ENCODE results near the gene KCND1. TPM values are rescaled to one million over a fixed set of nuclear protein-coding genes. Genes with fewer than 3 reads are reported as not detected.

Gene KCND1
- total RNA-seq, 1 donor from 2014 or later = 3.0 TPM

GRCh38 chrX:48927736-48928382 lies 43.8 kb downstream of the KCND1 start:
- DNase-seq (ENCODE audit: extremely low spot score, unreplicated experiment) = no peak
- no peak overlapping the region for H3K4me3 Mint-ChIP-seq
- H3K36me3 Mint-ChIP-seq = peaks cover 13% of the 10 kb centered on the region
- TF ChIP-seq, protein P1, sequence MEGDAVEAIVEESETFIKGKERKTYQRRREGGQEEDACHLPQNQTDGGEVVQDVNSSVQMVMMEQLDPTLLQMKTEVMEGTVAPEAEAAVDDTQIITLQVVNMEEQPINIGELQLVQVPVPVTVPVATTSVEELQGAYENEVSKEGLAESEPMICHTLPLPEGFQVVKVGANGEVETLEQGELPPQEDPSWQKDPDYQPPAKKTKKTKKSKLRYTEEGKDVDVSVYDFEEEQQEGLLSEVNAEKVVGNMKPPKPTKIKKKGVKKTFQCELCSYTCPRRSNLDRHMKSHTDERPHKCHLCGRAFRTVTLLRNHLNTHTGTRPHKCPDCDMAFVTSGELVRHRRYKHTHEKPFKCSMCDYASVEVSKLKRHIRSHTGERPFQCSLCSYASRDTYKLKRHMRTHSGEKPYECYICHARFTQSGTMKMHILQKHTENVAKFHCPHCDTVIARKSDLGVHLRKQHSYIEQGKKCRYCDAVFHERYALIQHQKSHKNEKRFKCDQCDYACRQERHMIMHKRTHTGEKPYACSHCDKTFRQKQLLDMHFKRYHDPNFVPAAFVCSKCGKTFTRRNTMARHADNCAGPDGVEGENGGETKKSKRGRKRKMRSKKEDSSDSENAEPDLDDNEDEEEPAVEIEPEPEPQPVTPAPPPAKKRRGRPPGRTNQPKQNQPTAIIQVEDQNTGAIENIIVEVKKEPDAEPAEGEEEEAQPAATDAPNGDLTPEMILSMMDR (conservative IDR thresholded peaks at IDR 0.05) = no peak
- H3K27me3 Mint-ChIP-seq = no peaks in the 10 kb centered on the region
- H3K9me3 Mint-ChIP-seq = peaks cover 2% of the 10 kb centered on the region
- H3K4me1 Mint-ChIP-seq (ENCODE audit: unreplicated experiment) = no peaks in the 10 kb centered on the region
- H3K27ac Mint-ChIP-seq = no peak overlapping the region

- no peak overlapping the region for H3K4me3 Mint-ChIP-seq
- H3K36me3 Mint-ChIP-seq = peaks cover 11% of the 10 kb centered on the region
Measured at GRCh38 chrX:48927123-48927522, 44.5 kb downstream of the KCND1 start.

GRCh38 chrX:48924270-48924669 lies 47.4 kb downstream of the KCND1 start:
- no peak overlapping the region for H3K27ac Mint-ChIP-seq
- peaks cover 7% of the 10 kb centered on the region for H3K36me3 Mint-ChIP-seq
- H3K9me3 Mint-ChIP-seq = no peaks in the 10 kb centered on the region

More at GRCh38 chrX:48927123-48927522, 44.5 kb downstream of the KCND1 start:
- no peak overlapping the region for H3K27ac Mint-ChIP-seq
- TF ChIP-seq, protein P1 (conservative IDR thresholded peaks at IDR 0.05) = no peak
- H3K4me1 Mint-ChIP-seq (ENCODE audit: unreplicated experiment) = no peaks in the 10 kb centered on the region
- no peaks in the 10 kb centered on the region for H3K9me3 Mint-ChIP-seq
- DNase-seq (ENCODE audit: extremely low spot score, unreplicated experiment) = no peak
- no peaks in the 10 kb centered on the region for H3K27me3 Mint-ChIP-seq

DNA sequence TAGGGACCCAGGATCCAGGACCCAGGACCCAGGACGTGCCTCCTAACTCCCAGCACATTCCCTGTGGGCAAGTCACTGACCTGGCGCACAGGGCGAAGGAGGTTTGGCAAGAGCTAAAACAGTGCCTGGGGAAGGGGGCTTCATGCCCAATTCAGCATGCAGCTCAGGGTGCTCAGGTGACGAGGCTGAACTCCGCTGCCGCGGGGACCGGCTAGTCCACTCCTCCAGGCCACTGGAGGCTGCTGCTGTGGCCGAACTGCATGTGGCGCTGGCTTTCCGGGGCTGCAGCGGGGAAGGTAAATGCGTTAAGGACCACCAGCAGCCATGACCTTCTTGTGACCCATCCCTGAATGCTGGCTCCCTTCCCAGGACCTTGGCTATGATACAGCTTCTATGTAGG lies 47.9 kb downstream of the KCND1 start:
- H3K9me3 Mint-ChIP-seq = no peaks in the 10 kb centered on the region
- H3K4me3 Mint-ChIP-seq = no peak overlapping the region
- TF ChIP-seq, protein P1 (conservative IDR thresholded peaks at IDR 0.05) = no peak
- no peak for DNase-seq (ENCODE audit: extremely low spot score, unreplicated experiment)
- no peaks in the 10 kb centered on the region for H3K27me3 Mint-ChIP-seq
- no peak overlapping the region for H3K27ac Mint-ChIP-seq
- peaks cover 7% of the 10 kb centered on the region for H3K36me3 Mint-ChIP-seq
- H3K4me1 Mint-ChIP-seq (ENCODE audit: unreplicated experiment) = peaks cover 12% of the 10 kb centered on the region

More at GRCh38 chrX:48924270-48924669, 47.4 kb downstream of the KCND1 start:
- no peak for DNase-seq (ENCODE audit: extremely low spot score, unreplicated experiment)
- peaks cover 12% of the 10 kb centered on the region for H3K4me1 Mint-ChIP-seq (ENCODE audit: unreplicated experiment)
- H3K4me3 Mint-ChIP-seq = no peak overlapping the region
- no peaks in the 10 kb centered on the region for H3K27me3 Mint-ChIP-seq
- TF ChIP-seq, protein P1 (conservative IDR thresholded peaks at IDR 0.05) = no peak

DNA sequence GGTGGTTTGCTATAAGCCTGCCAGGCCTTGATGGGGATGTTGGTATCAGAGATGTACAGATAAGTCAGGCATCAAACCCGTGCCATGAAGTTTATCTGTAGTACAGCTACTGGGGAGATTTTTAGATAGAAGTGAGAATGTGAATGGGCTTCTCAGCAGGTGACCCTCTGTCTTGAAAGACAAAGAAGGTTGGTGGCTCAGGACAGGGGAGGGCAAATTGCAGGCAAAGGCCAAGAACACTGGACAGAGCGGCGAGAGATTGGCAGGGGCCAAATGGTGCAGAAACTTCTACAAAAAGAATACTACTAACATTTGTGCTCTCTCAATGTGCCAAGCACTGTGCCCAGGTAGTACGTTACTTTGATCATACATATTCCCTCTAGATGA lies 50.9 kb downstream of the KCND1 start:
- Mint-ChIP-seq H3K27me3 (no peaks in the 10 kb centered on the region), H3K27ac (no peak overlapping the region), H3K36me3 (peaks cover 7% of the 10 kb centered on the region), H3K9me3 (no peaks in the 10 kb centered on the region), H3K4me3 (no peak overlapping the region), H3K4me1 (ENCODE audit: unreplicated experiment) (peaks cover 17% of the 10 kb centered on the region)
- DNase-seq (ENCODE audit: extremely low spot score, unreplicated experiment) = no peak
- TF ChIP-seq, protein P1 (conservative IDR thresholded peaks at IDR 0.05) = no peak
